Left colon (tissue), 2 donors: ENCODE measurements around the gene SLC46A1. TPM values are rescaled to one million over a fixed set of nuclear protein-coding genes. Genes with fewer than 3 reads are reported as not detected.

ENCODE experiments used
- ATAC-seq: fragments of 200-7000 bp; cut with Tn5 transposase; one replicate; pipeline ENCODE4 v1.9.1; 2020; ENCODE audit warnings: mild to moderate bottlenecking, moderate library complexity
- DNase-seq, 2 donors: peaks; one replicate each; pipeline ENCODE4 v3.0.0-alpha.2; 2020
- intact Hi-C, 2 donors: fragments of 100-400 bp; cut with DNase I in 1 of 2; cut with micrococcal nuclease in 1 of 2; formaldehyde crosslinking; loops; one replicate each; pipeline versions ENCODE4 v1.11.2 to v1.14.0; 2022; cut with DNase I, micrococcal nuclease
- total RNA-seq, 2 donors: library from RNA; stranded (reverse); fragmentation: NEBNext Ultra II Directional; extraction: Animal tissue kit (Norgen Biotek cat#: 25700); gene quantifications; one replicate each; pipeline ENCODE4 v1.2.1, GENCODE V29; 2021
- donor health status: DM: no; HTN: no; CAD: no.
- donor health status: DM: yes; HTN: yes; CAD: no.

The SLC46A1 gene
- total RNA-seq, 2 donors from 2014 or later: 6.3 to 17.5 TPM

- no peak for DNase-seq
- intact Hi-C loops: no loop called here
- peak; percentile 30 for ATAC-seq
Measured at GRCh38 chr17:28406473-28406814, 432 bp upstream of the SLC46A1 start.

DNA sequence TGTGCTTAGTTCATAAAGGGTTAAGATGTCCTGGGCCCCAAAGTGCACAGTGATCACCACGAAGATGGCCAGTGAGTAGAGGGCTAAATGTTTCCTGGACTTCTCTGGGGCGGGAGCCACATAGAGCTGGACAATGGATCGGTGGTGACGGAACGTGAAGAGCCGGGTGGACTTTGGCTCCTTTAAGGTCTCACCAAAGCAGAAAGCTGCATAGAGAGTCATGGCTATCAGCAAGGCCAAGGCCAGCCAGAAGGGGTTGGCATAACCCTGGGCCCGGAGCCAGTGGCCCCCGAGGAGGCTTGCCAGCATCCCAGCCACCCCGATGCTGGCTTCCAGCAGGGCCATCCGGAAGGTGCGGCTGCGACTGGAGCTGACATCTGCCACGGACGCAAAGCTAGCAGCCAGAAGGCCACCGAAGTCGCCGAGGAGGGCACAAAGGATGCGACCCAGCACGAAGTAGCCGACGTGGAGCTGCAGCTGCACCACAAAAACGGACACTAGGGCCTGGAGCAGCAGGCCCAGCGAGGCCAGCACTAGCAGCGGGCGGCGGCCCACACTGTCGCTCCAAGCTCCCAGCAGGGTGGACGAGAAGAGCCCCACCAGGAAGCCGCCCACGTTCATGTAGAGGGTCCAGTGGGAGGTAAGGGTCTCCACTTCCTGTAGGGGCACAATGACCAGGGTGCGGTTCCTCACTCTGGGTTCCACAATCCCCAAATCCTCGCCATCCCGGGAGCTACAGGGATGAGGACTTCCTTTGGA lies 1.0 kb downstream of the SLC46A1 start:
- intact Hi-C loops: no loop called here
- DNase-seq (peak in 1 of 2 donors; percentile 28), ATAC-seq (peak; percentile 7)

DNA sequence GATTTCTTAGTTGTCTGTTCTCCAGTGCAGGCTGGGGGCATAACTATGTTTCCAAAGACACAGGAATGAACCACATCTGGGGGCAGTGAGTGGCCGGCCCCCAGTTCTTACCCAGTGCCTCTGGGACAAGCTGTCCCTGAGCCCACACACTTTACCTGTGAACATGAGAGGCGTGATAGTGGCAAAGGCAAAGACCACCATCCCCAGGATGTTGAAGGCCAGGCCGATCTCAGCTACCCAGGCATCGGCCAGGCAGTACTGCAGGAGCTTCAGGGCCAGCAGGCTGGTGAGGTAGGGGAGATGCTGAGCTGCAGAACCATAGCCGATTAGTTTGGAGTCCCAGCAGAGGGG lies 1.6 kb downstream of the SLC46A1 start:
- ATAC-seq: no peak
- intact Hi-C loops: no loop called here
- DNase-seq: no peak

DNA sequence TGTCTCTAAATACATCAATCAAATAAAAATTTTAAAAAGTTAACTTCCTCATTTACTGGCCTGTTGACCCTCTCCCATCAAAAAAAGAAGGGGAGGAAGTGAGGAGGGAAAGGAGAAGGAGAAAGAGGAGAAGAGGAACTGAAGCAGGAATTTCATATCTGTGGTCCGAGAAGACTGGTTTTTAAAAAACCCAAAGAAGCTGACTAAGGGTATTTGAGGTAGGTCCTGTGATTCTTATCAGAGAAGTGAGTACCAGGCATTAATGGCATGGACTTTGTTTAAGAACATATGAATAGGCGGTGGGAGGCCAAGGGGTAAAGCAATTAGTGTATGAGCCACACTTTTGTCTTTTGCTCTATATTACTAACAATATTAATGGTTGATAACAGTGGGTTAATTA lies 2.0 kb downstream of the SLC46A1 start:
- DNase-seq (no peak), ATAC-seq (no peak)
- intact Hi-C loops: no loop called here

GRCh38 chr17:28402844-28403243 lies 3.2 kb downstream of the SLC46A1 start:
- ATAC-seq: no peak
- intact Hi-C loops: no loop called here
- no peak for DNase-seq

DNA sequence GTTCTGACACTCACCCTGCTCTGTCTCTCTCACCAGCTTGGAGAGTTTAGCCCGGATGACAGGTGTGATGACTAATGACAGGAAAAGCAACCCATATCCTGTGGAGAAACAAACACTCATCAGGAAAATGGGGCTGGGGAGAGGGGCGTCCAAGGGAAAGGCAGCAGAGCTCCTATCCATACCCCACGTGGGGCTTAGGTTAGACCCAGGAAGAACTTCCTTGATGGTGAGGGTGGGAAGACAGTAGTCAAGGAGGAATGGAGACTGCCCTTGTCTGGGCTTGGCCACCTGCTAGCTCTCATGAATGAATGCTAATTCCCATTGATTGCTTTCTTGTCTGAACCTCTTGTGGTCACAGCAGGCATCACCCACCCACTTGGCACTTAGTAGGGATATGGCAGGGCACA lies 3.8 kb downstream of the SLC46A1 start:
- DNase-seq (no peak), ATAC-seq (no peak)
- intact Hi-C loops: no loop called here

DNA sequence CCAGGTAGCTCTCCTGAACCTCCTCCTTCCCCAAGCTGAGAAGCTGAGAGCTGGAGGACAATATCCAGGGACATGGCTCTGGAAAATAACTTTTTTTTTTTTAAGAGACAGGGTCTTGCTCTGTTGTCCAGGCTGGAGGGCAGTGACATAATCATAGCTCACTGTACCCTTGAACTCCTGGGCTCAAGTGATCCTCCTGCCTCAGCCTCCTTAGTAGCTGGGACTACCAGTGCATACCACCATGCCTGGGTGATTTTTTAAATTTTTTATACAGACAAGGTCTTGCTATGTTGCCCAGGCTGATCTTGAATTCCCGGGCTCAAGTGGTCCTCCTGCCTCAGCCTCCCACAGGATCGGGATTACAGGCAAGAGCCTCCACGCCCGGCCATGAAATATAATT lies 6.2 kb downstream of the SLC46A1 start:
- ATAC-seq: no peak
- no peak for DNase-seq
- intact Hi-C loops: no loop called here

DNA sequence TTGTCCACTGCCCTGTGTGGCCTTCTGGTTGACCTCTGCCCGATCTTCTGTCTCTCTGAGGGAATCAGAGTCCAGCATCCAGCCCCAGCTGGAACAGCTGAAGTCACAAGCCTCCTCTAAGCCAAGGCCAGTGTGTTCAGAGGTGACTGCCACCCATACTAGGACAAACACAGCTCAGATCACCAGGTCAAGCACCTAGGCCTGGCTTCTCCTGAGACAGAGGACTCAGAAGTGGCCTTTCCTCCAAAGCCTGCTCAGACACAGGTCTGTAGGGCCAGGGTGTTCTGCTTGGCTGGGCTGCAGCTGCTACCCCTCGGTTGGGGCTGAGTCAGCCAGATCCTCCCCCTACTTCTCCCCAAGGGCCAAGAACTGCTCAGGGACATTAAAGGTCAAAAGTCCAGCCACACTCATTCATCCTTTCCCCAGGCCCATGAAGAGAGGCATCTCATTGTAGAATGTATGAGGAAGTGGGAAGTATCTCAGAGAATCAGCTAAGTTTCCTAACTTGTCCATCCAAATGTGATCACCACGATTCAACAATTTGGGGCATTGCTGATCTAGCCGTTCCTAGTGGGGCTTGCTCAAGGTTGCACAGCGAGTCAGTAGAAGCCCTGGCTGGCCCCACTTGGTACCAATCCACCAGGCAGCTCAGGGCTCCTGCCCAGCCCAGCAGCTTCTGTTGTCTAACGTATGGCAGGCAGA lies 7.6 kb downstream of the SLC46A1 start:
- intact Hi-C loops: no loop called here
- no peak for DNase-seq
- peak; percentile 20 for ATAC-seq

DNA sequence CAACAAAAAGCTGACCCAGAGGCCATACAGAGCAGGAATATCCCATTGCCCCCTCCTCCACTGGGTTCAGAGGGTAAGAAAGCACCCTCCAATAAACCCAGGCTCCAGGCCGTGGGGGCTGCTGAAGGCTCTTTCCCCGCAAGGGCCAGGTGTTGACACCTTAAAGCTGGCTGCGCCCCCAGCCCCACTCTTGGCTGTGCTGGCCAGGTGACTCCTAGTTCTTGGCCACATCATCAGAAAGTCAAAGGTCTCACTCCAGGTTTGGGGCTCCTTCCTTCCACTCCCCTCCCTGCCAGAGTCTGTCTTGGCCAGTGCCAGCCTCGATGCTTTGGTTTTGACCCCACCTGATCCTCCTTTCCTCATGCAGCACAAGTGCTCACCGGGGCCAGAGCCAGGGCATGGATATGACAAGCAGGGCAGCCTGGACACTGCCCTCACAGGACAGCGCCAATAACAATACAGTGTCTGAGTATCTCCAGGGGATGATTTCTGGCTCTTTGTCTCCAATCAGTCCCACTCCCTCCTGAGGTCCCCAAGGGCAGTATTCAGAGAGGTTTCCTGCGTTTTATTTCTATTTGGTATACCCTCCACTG lies 8.2 kb downstream of the SLC46A1 start:
- ATAC-seq: no peak
- intact Hi-C loops: no loop called here
- DNase-seq: no peak

- no peak for DNase-seq
- ATAC-seq: no peak
- intact Hi-C loops: no loop called here
Measured at GRCh38 chr17:28397275-28397674, 8.7 kb downstream of the SLC46A1 start.

GRCh38 chr17:28396635-28397239 lies 9.3 kb downstream of the SLC46A1 start:
- no peak for DNase-seq
- no peak for ATAC-seq
- intact Hi-C loops: no loop called here

DNA sequence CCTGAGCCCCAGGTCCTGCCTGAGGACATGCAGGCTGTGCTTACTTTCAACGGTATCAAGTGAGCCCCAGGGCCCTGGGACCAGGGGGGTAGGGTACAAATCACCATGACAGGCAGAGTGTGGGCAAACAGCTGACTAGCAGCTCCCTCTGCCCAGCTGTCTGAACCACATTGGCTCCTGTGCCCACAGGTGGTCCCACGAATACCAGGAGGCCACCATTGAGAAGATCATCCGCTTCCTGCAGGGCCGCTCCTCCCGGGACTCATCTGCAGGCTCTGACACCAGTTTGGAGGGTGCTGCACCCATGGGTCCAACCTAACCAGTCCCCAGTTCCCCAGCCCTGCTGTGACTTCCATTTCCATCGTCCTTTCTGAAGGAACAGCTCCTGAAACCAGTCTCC lies 10.0 kb downstream of the SLC46A1 start:
- ATAC-seq: no peak
- no peak for DNase-seq
- intact Hi-C loops: no loop called here

DNA sequence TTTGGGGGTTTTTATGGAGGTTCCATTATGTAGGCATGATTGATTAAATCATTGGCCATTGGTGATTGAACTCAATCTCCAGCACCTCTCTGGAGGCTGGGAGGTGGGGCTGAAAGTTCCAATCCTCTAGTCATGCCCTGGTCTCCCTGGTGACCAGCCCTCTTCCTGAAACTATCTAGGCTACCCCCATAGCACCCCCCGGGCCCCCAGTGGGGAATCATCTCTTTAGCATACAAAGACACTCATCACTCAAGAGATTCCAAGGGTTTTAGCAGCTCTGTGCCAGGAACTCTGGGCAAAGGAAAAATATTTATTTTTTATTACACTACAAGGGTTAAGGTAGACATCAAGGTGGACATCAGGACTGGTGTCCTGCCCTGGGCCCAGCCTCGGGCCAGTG lies 10.6 kb downstream of the SLC46A1 start:
- intact Hi-C loops: no loop called here
- DNase-seq (no peak), ATAC-seq (no peak)

- DNase-seq: no peak
- intact Hi-C loops: no loop called here
- ATAC-seq: no peak
Measured at GRCh38 chr17:28394337-28395116, 11.5 kb downstream of the SLC46A1 start.

DNA sequence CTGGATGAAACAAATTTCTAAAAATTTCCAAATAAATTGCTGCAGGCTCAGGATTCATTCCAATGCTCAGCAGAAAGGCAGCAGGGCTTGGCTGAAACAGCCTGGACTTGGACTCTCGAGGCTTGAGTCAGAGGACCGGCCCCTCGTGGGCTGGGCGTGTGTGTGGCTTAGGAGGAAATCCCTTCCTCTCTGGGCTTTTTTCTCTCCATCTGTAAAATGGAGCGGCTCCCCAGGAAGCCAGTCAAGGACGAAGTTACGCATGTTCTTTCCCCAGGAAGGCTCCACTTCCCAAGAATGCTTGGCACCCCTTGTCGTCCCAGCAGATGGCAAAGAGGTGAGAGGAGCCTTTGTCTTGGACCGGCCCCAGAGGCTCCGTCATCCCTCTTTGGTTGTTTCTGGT lies 13.5 kb downstream of the SLC46A1 start:
- ATAC-seq (no peak), DNase-seq (no peak)
- intact Hi-C loops: no loop called here

DNA sequence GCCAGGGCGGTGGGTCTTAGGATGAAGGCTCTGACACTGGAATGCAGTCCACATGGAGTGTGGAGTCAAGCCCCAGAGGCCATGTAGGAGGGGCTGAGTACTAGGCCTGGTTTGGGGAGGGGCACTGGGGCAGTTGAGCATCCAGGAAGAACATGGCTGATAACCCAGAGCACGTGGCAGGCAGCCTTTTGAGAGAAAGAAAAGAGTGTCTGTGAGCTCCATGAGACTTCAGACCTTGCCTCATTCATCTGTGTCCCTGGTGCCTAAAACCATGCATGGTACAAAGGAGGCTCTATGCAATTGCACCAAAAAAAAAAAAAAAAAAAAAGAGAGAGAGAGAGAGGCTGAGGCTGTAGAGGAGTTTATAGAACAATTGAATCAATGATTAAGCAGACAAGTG lies 14.6 kb downstream of the SLC46A1 start:
- DNase-seq (no peak), ATAC-seq (no peak)
- intact Hi-C loops: no loop called here

- DNase-seq (no peak), ATAC-seq (no peak)
- intact Hi-C loops: no loop called here
Measured at GRCh38 chr17:28390984-28391383, 15.0 kb downstream of the SLC46A1 start.

GRCh38 chr17:28390563-28390962 lies 15.4 kb downstream of the SLC46A1 start:
- DNase-seq: no peak
- intact Hi-C loops: no loop called here
- ATAC-seq: no peak

DNA sequence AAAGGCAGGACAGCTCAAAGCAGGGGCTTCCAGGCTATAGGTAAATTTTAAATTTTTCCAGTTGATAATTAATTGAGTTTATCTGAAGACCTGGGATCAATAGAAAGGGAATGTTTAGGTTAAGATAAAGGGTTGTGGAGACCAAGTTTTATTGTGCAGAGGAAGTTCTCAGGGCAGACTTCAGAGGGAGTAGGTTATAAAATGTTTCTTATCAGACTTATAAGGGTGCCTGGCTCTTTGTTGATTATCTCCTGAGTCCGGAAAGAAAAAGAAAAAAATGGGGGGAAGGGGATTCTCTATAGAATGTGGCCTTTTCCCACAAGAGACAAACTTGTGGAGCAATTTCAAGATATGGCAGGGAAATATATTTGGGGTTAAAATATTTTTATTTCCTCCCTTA lies 15.9 kb downstream of the SLC46A1 start:
- no peak for DNase-seq
- intact Hi-C loops: no loop called here
- ATAC-seq: no peak
